HG03558 (cell line): Measurements from ENCODE around the gene NES.
A peak's percentile ranks its signal among the peaks of the same experiment; 100 is the strongest.

ENCODE experiments used
- ATAC-seq: cut with Tn5 transposase; IDR thresholded peaks from one replicate; pipeline ENCODE4 v1.9.1; 2021; ENCODE audit warnings: moderate number of reproducible peaks; ENCODE audit not compliant: unreplicated experiment; ENCODE audit errors: extremely low read depth

Gene NES

GRCh38 chr1:156664767-156665411, 12.3 kb downstream of the NES start:
- no peak for ATAC-seq

GRCh38 chr1:156664046-156664766, 13.0 kb downstream of the NES start:
- ATAC-seq = no peak

- no peak for ATAC-seq
These were observed 14.0 kb downstream of the NES start for GRCh38 chr1:156663178-156663577.

DNA sequence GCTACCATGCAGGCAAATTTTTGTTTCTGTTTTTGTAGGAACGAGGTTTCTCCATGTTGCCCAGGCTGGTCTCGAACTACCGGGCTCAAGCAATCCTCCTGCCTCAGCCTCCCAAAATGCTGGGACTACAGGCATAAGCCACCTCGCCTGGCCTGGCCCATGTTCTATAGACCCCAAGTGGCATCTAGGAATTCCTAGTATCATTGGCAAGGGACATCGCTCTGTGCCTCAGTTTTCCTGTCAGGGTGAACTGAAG, 14.5 kb downstream of the NES start:
- no peak for ATAC-seq

DNA sequence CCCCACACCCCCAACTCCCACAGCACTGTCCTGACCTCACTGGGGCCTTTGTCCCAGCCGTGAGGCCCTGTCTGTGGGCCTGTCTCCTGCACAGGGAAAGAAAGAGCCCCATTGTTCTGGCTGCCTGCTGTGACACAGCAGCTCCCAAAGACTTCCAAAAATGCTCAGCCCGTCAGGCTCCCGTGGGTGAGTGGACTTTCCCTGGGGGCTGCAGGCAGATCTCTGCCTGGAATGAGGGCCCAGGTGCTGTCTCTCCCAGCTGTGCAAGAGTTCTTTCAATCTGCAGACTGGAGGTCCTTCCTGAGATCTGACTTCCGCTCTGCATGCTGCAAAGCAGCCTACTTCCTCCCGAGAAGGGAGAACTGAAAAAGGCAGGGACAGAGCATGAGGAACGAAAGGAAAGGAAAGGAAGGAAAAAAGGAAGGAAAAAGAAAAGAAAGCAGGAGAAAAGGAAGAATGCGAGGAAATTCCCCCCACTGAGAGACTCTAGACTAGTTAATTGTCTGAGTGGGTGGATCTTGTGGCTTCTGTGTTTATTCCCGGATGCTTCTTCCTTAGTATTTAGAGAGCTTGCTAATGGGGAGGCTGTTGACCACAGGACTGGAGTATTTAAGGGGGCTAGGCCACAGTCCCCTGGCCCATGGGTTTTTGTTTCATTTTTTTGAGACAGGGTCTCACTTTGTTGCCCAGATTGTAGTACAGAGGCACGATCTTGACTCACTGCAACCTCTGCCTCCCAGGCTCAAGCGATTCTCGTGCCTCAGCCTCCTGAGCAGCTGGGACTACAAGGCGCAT, 15.0 kb downstream of the NES start:
- ATAC-seq = no peak

DNA sequence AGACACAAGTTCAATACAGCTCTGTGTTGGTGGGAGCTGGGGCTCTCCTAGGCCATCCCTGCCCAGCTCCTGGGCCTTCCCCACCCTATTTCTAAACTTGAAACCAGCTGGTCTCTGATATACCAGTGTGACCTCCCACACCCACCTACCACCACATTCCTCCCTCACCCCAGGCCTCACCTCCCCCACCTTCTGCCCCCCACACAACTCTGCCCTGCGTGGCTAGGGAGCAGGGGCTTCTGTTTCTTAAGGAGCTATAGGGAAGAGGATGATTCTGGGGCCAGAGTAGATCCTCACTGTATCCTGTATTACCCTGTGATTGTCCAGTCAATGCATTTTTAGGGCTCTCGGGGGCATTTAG, 16.5 kb downstream of the NES start:
- ATAC-seq = no peak

DNA sequence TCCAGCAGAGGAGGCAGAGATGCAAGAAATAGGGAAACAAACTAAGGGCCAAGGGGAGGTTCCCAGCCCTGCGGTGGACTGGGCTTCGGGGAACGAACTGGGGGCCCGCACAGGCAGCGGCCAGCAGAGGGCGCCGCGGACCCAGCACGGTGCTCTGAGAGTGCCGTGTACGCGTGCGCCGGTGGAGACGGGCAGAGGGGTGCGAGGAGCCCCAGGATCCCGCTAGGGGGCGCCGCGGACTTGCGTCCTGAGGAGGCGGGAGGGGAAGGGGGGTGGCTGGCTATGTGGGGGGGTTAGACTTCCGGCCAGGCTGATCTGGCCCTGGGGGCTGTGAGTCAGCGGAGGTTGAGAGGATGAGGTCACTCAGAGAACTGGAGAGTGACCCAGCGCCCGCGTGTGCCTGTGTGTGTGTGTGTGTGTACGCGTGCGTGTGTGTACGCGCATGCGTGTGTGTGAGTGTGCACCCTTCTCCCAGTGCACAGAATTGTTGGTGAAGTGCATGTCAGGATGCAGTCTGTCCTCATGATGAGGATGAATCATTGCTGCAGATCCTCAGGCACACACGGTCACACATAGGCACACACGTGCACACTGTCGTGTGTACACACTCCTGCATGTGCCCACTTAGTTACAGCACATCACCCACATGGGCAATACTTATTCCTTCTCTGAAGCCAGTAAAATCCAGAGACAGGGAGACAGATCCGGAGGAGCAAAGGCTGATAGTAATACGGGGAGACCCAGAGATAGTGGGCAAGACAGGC, 17.0 kb downstream of the NES start:
- ATAC-seq = peak; percentile 56

DNA sequence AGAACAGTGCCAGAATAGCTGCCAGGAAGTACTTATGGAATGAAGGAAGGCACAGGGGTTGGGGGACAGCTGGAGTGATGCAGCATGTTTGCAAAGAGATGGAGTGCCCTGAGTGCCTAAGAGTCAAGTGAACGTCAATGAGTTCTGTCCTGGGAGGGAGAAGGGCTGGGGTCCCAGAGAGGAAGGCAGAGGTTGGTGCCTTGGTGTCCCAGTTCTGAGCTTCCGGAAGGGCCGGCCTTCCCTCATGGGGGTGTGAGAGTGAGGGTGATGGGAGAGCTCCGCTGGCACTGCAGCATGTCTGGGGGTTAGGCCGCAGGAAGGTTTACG, 17.6 kb downstream of the NES start:
- ATAC-seq = no peak

DNA sequence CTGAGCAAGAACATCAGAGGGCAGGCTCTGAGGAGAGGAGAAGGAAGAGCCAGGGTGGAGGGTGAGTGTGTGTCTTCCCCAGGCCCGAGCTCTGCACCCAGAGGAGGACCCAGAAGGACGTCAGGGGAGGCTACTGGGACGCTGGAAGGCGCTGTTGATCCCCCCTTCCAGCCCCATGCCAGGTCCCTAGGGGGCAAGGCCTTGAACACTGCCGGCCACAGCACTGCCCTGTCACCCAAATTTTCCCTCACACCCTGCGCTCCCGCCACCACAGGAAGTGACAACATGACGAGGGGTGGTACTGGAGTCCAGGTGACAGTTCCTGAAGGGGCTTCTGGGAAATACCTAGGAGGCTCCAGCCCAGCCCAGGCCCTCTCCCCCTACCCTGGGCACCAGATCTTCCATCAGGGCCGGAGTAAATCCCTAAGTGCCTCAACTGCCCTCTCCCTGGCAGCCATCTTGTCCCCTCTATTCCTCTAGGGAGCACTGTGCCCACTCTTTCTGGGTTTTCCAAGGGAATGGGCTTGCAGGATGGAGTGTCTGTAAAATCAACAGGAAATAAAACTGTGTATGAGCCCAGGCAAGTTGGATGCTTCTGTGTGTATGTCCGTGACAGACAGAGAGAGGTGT, 18.1 kb downstream of the NES start:
- ATAC-seq = no peak

GRCh38 chr1:156658496-156658895, 18.7 kb downstream of the NES start:
- no peak for ATAC-seq

DNA sequence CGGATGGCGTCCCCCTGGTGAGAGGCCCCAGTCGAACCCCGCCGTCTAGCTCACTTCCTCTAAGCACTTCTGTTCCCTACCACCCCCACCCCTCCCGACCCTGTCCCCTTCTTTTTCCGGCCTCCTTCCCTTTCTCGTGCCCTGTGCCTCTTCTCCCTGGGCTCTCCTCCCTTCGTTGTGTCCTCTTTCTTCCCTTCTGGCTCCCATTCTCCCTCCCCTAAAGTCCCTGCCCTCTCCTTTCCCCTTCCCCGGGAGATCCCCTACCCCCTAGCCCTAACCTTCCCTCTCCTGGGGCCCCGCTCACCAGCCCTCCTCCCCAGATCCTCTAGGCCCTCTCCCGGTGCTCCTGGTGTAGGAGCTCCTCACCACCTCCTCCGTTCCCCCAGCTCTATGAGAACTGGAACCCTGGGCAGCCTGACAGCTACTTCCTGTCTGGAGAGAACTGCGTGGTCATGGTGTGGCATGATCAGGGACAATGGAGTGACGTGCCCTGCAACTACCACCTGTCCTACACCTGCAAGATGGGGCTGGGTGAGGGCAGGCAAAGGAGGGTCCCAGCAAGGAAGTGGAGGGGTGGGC, 19.4 kb downstream of the NES start:
- no peak for ATAC-seq

GRCh38 chr1:156656806-156657740, 20.1 kb downstream of the NES start:
- no peak for ATAC-seq

DNA sequence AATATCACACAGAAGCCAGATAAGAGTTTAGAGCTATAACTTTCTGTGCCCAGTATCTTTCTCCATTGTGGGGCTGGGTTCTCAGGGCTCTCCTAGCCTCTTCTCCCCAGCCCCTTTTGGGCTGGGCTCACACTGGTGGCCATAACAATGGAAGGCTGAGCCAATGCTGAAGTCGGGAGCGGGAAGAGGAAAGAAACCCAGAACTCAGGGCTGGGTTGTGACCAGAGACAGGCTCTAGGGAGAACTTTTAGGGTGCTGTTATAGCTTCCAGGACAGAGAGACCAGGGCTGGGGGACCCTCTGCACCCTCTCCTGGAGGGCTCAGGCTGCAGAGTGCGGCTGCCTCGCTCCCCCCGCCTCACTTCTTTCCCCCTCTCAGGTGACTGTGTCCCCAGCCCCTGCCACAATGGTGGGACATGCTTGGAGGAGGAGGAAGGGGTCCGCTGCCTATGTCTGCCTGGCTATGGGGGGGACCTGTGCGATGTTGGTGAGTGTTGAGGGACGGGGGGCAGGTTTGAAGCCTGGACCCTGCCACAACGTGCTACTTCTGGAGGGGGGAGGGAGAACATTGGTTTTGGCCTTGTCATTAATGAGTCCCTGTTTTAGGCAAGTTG, 21.2 kb downstream of the NES start:
- no peak for ATAC-seq

GRCh38 chr1:156655151-156655903, 21.9 kb downstream of the NES start:
- ATAC-seq = no peak

- ATAC-seq = no peak
These were observed 22.5 kb downstream of the NES start for GRCh38 chr1:156654700-156655099.

- no peak for ATAC-seq
These were observed 24.2 kb downstream of the NES start for GRCh38 chr1:156652992-156653355.

DNA sequence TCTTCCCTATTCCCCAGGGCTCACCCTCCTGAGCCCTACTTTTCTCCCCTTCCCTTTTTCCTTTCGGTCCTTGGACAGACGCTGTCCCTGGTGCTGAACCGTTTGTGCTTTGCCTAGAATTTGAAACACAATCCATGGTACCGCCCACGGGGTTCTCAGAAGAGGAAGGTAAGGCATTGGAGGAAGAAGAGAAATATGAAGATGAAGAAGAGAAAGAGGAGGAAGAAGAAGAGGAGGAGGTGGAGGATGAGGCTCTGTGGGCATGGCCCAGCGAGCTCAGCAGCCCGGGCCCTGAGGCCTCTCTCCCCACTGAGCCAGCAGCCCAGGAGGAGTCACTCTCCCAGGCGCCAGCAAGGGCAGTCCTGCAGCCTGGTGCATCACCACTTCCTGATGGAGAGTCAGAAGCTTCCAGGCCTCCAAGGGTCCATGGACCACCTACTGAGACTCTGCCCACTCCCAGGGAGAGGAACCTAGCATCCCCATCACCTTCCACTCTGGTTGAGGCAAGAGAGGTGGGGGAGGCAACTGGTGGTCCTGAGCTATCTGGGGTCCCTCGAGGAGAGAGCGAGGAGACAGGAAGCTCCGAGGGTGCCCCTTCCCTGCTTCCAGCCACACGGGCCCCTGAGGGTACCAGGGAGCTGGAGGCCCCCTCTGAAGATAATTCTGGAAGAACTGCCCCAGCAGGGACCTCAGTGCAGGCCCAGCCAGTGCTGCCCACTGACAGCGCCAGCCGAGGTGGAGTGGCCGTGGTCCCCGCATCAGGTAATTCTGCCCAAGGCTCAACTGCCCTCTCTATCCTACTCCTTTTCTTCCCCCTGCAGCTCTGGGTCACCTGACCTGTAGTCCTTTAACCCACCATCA, 24.8 kb downstream of the NES start:
- ATAC-seq = no peak
